HG03342 (cell line): Measurements from ENCODE around the gene NUBPL.

Source experiments
- ATAC-seq: cut with Tn5 transposase; IDR thresholded peaks from one replicate; pipeline ENCODE4 v1.9.1; 2021; ENCODE audit warnings: mild to moderate bottlenecking, moderate library complexity; ENCODE audit not compliant: unreplicated experiment

Gene NUBPL

GRCh38 chr14:31902945-31903646, 341.9 kb downstream of the NUBPL start:
- ATAC-seq, result no peak

- ATAC-seq, result no peak
Observed at GRCh38 chr14:31909977-31910376, 348.8 kb downstream of the NUBPL start.
